Suprapubic skin (tissue), 4 donors: ENCODE data around the gene P4HA2.

Experiments
- CTCF ChIP-seq, 2 donors: fragments of 200-600 bp in 1 of 2; fragments of 450-650 bp in 1 of 2; sonication (generic) in 1 of 2; IDR thresholded peaks; one replicate each; pipeline ENCODE4 v1.5.1; 2016 to 2019; ENCODE audit warnings: antibody characterized with exemption in 2 of 2, mild to moderate bottlenecking in 1 of 2, moderate library complexity in 1 of 2
- EP300 ChIP-seq: sonication (generic); formaldehyde crosslinking; IDR thresholded peaks from one replicate; pipeline ENCODE4 v1.6.1; 2017; ENCODE audit warnings: antibody characterized with exemption
- POLR2A ChIP-seq, 2 donors: fragments of 450-650 bp; IDR thresholded peaks; one replicate each; pipeline ENCODE4 v1.6.1; 2017; ENCODE audit warnings: antibody characterized with exemption in 2 of 2, mild to moderate bottlenecking in 2 of 2, moderate library complexity in 2 of 2
- POLR2AphosphoS5 ChIP-seq, 3 donors: sonication (generic); formaldehyde crosslinking; IDR thresholded peaks; one replicate each; pipeline ENCODE4 v1.6.1; 2017; ENCODE audit warnings: antibody characterized with exemption in 3 of 3

GRCh38 chr5:132182359-132183040, 45.2 kb downstream of the P4HA2 start:
- TF ChIP-seq POLR2A (IDR thresholded peaks at IDR 0.05) (no peak), CTCF (IDR thresholded peaks at IDR 0.05) (no peak), EP300 (no peak), POLR2AphosphoS5 (IDR thresholded peaks at IDR 0.05) (no peak)
